GM19372 (cell line): ENCODE measurements around the gene PFAS.
"Not testable (repeated sequence)": the region's sequence is repeated elsewhere in the genome, so short reads cannot be mapped to it uniquely, and the experiment has no call there.

Source experiments
- ATAC-seq: cut with Tn5 transposase; IDR thresholded peaks from one replicate; pipeline ENCODE4 v1.9.1; 2021; ENCODE audit warnings: mild to moderate bottlenecking, low read depth, moderate library complexity; ENCODE audit not compliant: unreplicated experiment

The PFAS gene, protein sequence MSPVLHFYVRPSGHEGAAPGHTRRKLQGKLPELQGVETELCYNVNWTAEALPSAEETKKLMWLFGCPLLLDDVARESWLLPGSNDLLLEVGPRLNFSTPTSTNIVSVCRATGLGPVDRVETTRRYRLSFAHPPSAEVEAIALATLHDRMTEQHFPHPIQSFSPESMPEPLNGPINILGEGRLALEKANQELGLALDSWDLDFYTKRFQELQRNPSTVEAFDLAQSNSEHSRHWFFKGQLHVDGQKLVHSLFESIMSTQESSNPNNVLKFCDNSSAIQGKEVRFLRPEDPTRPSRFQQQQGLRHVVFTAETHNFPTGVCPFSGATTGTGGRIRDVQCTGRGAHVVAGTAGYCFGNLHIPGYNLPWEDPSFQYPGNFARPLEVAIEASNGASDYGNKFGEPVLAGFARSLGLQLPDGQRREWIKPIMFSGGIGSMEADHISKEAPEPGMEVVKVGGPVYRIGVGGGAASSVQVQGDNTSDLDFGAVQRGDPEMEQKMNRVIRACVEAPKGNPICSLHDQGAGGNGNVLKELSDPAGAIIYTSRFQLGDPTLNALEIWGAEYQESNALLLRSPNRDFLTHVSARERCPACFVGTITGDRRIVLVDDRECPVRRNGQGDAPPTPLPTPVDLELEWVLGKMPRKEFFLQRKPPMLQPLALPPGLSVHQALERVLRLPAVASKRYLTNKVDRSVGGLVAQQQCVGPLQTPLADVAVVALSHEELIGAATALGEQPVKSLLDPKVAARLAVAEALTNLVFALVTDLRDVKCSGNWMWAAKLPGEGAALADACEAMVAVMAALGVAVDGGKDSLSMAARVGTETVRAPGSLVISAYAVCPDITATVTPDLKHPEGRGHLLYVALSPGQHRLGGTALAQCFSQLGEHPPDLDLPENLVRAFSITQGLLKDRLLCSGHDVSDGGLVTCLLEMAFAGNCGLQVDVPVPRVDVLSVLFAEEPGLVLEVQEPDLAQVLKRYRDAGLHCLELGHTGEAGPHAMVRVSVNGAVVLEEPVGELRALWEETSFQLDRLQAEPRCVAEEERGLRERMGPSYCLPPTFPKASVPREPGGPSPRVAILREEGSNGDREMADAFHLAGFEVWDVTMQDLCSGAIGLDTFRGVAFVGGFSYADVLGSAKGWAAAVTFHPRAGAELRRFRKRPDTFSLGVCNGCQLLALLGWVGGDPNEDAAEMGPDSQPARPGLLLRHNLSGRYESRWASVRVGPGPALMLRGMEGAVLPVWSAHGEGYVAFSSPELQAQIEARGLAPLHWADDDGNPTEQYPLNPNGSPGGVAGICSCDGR (N-terminal part only)

DNA sequence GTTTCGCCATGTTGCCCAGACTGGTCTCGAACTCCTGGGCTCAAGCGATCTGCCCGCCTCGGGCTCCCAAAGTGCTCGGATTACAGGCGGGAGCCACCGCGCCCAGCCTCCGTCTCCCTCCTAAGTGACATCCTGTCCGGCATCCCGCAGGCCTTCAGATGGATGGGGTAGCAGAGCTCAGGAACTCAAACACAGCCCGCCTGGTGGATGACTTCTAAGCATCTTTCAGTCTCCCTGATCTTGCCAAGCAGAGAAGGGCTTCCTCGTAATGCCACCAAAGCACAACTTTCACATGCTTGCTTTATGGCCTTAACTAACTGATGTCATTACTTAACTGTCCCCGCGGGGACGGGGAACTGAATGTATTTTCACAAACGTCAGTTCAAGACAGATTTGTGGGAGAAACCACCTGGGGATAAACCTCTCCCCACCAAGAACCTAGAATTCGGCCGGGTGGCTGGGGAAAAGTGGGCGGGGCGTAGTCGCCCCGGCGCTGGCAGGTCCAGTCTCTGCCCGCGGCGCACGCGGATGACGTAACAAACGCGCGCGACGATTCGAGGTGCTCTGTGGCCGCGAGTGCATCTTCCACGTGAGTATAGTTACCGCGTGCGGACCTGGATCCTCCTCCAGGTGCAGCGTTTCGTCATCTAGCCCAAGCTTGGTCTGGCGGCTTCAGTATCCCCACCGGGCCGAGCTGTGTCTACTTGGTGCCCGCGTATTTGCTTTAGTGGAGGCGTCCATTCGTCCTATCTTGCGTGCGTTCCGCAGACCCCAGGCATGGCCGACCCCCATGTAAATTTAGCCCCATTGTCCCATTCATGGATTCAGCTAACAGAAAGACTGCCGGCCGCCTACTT, at the start of gene PFAS:
PFAS (plus strand) TSS at position 539 of the 857 bp plus-strand sequence. CDS start 4,649 bp downstream, outside the sequence.
- peak; percentile 55 for ATAC-seq

DNA sequence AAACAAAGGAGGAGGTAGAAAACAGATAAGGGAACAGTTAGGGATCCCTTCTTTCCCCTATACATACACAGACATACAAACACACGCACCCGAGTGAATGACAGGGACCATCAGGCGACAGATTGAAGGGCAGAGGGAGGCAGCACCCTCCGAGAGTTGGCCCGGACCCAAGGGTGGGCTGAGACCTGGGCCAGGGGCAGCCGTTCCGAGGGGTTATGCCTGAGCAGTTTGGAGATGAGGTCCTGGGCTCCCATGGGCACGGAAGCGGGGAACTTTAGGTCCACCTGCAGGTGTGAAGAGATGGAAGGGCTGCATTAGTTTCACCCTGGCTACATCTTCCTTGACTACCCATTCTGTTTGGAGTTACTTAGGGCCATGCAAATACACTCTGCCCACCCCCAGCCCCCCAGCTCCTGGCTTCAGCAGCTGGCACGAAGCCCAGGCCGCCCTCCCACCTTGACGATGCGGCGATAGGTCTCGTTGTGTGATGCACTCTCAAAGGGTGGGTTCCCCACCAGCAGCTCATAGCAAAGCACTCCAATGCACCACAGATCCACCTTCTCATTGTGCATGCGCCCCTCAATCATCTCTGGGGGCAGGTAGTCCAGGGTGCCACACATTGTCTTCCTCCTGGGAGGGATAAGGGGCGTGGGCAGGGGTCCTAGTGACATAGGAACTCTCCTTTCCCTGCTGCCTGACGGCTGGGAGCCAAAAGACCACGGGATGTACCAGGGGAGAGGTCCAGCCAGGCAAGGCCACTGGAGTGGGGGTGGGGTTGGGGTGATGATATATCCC, 44.1 kb upstream of the PFAS start:
- ATAC-seq, result no peak

DNA sequence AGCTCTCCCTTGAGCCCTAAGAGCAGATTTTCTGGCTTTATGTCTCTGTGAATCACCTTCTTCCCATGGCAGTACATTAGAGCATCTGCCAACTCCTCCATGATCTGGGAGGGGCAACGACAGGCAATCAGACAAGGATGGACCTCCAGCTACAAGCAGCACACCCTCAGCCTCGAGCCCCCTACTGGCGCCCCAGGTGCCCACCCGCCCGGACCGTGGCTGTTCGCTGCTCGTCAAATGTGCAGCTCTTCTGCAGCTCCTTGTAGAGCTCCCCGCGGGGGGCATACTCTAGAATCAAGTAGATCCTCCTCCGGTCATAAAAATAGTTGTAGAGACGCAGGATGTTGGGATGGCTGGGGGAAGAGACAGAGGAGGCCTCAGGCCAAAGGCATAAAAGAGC, 42.6 kb upstream of the PFAS start:
- no peak for ATAC-seq

DNA sequence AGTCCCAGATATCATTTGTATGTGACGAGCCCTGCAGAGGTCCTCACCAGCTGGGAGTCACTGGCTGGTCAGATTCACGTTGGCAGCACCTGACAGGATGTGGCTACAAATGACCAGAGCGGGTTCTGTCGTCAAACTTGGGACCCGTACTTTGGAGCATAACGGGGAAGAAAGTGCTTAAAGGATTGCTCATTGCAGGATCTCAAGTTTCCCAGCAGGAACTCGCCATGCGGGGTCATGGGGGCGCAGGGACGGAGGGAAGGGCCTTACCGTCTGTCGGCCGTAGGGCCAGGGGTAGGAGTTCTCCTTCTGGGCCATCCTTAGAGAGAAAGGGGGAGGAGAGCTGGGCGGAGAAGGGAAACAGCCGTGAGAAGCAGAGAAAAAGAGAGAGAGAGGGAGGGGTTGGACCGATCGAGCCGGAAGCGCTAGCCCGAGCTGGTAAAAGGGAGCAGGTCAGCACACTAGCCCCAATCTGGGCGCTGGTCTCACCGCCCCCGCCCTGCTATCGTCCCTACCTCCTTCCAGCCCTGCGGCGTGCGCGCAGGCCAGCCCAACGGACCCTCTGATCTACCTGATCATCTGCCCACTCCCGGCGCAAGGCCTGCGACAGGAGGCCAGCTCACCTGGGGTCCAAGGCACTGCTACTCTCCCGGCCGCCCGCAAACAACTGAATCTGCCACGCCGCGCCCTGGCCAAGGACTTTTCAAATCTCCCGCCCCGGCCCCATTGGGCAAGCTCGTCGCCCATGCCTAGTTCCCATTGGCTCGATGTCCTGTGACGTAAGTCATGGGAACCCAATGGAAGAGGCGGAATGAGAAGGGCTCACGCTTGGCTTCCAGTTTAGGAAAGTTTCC, 39.0 kb upstream of the PFAS start, which contains the start of gene AURKB:
AURKB (minus strand) TSS at position 669 of the 854 bp plus-strand sequence; CDS start at position 318, 351 bp downstream.
- ATAC-seq, result peak; percentile 82

DNA sequence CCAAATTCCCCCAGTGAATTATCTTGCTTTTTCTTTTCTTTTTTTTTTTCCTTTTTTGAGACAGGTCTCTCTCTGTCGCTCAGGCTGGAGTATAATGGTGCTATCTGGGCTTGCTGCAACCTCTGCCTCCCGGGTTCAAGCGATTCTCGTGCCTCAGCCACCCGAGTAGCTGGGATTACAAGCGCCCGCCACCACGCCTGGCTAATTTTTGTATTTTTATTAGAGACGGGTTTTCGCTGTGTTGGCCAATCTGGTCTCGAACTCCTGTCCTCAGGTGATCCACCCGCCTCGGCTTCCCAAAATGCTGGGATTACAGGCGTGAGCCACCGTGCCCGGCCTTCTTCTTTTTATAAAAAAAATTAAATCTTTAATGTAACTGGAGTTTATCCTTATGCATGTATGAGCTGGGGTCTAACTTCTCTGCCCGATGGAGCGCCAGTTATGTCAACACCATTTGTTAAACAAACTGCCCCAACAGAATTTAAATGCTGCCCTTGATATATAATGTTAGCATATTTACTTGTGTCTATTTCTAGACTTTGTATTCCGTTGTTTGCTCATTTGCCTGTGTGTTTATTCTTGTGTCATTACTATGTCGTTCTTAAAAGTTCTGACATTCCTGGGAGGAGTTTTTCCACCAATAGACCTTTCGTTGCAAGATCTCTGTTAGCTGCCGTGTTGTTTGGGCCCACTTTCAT, 38.2 kb upstream of the PFAS start:
- ATAC-seq, result no peak

DNA sequence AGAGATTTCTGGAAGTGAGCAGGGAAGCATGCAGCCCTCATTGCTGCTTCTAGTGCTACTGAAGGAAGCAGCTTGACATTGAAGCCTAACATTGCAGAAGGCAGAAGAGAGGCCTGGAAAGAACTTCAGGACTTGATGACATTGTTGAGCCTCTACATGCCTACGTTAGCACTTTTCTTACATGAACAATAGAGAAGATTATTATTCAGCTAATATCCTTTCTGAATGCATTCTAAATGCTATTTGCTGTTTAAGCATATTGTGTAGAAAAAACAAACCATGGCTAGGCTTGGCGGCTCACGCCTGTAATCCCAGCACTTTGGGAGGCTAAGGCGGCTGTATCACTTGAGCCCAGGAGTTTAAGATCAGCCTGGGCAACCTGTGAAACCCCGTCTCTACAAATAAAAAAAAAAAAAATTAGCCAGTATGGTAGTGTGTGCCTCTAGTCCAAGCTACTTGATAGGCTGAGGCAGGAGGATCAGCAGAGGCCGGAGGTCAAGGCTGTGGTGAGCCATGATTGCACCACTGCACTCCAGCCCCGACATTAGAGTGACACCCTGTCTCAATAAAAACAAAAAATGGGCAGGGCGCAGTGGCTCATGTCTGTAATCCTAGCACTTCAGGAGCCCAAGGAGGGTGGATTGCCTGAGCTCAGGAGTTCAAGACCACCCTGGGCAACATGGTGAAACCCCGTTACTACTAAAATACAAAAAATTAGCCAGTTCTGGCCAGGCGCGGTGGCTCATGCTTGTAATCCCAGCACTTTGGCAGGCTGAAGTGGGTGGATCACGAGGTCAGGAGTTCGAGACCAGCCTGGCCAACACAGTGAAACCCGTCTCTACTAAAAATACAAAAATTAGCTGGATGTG, 36.5 kb upstream of the PFAS start:
- no peak for ATAC-seq

DNA sequence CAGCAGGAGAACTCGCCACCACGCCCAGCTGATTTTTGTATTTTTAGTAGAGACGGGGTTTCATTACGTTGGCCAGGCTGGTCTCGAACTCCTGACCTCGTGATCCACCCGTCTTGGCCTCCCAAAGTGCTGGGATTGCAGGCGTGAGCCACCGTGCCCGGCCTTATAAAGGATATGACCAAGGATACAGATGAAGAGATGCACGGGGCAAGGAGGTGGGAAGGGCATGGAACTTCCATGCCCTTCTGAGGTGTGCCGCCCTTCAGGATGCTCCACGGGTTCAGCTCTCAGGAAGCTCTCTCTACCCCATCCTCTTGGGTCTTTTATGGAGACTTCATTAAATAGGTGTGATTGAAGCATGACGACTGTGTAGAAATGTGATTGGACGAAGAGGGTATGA, 35.1 kb upstream of the PFAS start:
- not testable (repeated sequence) for ATAC-seq

DNA sequence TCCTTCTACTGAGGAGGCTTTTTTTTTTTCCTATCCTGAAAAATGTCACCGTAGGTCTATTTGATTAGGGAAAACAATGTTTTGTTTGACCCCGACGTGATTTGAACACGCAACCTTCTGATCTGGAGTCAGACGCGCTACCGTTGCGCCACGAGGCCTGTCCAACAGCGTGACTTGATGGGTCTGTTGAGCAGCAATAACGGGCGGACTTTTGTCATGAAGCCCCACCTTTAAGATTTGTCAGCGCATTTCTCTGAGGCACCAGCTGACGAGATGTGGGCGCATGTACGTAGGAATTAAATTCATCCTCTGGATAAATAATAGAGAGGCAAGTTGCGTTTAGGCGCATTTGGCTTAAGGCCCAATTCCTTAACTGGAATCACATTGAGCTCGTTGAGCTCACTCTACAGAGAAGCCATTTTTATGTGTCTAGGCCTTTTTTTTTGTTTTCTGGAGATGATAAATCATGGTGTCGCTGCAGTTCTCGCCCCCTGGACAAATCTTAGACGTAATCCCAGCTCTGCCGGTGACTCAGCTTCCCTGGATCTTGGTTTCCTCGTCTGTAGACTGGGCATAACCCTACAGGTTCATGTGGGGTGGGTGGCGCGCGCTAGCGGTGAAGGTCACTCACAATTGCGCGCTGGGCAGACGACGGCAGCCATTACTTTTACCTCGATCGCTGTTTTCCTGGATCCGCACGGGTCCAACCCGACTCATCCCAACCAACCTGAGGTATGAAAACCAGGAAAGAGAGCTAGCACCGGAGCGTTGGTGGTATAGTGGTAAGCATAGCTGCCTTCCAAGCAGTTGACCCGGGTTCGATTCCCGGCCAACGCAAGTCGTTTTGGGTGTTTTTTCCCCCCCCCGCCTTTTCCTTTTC, 28.1 kb upstream of the PFAS start:
- no peak for ATAC-seq

DNA sequence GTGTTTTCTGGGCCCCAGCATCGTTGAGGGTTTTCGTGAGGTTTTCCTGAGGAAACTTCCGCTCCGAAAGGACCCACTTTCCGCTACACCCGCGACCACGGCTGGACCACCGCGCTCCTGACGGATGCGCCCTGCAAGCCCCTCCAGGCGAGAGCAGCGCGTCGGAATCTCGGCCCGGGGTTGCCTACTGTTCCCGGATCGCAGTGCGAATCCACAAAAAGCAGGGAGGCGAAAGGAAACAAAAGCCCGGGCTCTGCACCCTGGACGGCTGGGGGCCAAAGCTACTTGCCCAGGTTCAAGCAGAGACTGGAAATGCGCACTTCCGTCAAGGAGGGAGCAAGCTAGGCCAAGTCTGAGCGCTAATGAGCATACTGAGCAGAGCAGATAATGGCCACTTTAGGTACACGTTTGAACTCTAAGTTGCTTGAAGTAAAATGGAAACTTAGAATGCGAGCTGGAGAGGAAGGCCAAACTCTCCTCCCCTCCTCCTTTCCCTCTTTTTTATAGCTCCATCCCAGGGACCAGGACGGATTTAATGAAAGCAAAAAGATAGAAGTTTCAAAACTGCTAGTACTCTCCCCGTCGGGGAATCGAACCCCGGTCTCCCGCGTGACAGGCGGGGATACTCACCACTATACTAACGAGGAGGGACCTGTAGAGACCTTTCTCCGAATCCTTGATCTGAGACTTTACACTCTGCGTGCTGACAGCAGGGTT, 27.3 kb upstream of the PFAS start:
- ATAC-seq, result peak; percentile 33

DNA sequence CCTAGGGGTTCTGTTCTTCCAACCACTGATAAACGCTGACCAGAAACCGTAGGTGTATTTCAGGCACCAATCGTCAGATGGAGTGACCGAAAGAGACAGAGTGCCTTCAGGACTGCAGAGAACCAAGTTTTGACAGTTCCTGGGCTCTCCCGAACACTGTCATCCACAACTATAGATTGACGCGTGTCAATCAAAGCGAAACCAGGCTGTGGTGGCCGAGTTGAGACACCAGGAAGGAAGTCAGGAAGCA, 26.8 kb upstream of the PFAS start:
- ATAC-seq, result peak; percentile 35

DNA sequence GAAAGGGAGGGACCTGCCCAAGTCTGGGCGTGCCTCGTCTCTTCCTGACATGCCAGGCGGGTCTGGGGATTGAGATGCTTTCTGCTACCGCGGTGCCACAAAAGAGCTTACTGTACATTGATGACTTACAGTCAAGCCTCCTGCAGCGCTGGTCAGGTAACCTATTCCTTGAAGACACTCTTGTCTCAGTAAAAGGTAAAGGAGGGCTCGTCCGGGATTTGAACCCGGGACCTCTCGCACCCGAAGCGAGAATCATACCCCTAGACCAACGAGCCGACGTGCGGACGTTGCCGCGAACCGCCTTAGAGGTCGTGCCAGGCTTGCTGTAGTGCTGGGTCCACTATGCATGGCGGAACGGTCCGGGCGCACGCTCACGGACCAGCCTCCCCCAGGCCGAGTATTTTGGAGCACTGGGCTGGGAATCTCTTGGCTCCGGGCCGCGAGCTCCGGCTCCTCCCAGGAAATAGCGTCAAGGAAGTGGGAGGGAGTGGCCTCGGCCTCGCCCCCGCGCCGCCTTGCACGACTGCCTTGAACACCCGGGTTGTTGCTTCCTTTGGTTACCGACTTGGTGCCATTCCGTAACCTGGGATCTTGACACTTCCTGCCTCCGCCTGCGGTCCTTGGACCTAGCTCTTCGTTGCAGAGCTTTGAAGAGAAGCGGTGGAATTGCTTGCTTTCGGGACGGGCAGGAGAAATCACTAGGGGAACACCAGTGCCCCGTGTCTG, 26.3 kb upstream of the PFAS start:
- peak; percentile 31 for ATAC-seq

DNA sequence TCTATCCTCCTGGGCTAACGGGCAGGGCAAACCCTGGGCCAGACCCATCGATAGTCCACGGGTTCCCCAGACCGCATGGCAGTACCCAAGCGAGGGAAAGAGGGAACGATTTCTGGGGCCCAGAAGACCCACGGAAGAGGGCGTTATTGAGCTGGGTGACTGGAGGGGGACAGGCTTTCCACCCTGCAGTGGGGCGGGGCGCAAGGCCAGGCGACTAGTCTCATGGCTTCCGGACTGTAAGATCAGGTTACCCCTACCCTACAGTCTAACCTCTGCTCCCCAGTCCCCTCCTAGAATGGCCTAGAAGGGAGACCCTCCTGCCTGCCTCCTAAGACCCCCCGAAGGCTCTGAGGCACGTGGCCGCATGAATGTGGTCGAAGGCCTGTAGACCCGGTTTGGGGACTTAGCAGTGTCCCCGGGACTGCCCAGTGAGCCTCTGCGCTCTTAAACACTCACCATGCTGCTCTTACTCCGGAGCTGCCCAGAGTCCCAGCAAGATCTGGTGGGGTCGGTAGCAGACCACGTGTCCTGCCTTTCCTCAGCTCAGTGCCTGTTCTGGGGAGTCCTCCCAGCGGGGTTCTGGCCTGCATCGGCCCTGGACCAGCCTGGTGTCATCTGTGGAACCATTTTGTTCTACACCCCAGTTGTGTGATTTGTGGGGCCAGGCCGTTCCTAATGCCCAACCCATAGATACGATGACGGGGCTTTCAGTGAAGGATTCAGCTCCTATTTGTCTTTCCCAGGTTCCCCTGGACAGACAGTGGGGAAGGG, 25.5 kb upstream of the PFAS start:
- ATAC-seq, result no peak

DNA sequence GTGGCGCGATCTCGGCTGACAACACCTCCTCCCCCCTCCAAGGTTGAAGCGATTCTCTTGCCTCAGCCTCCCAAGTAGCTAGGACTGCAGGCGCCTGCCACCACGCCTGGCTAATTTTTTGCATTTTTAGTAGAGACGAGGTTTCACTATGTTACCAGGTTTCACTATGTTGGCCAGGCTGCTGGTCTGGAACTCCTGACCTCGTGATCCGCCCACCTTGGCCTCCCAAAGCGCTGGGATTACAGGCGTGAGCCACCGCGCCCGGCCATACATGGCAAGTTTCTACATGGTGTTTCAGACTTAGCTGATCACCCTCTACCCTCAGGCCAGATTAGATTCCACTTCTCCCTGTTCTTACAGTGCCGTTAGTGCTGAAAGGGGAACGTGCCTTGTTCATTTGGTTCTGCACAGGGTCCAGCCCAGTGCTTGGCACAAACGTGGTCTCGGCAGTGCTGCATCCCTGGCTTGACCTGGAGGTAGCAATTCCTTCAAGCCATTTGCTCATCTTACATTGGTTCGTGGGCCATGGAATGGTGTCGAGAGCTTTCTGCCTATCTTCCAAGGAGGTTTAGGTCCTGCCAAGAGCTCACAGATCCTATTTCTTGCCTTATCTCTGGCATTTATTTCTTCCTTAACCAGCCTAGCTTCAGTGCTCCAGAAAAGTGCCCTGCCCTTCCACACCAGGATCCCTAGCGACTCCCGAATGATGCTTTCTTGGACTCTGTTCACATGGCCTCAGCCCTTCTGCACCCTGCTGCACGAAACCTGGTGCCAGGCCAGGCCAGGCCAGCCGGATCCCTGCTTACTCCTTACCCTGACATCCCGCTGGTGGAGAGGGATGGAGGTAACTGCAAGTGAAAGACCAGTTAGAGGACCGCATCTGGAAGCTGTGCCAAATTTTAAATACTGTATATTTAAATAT, 23.9 kb upstream of the PFAS start:
- no peak for ATAC-seq
